T47D (cell line): Measurements from ENCODE around the gene TIMP3.
A peak's percentile ranks its signal among the peaks of the same experiment; 100 is the strongest.

Source experiments
- DNase-seq, 2 experiments: peaks; one replicate each; pipeline versions ENCODE4 v3.0.0 to v3.0.0-alpha.2; 2011 to 2012; ENCODE audit warnings: low read depth in 1 of 2, low spot score in 1 of 2
- JUND ChIP-seq: IDR thresholded peaks from 2 replicates; pipeline ENCODE4 v1.6.1; 2012; ENCODE audit warnings: low read depth
- in situ Hi-C: cut with HindIII; loops from 2 replicates; pipeline ENCODE4 v1.10.0; 2016; ENCODE audit warnings: low sequenced_read_pairs, low pct_unique_long_range_greater_than_20kb

Gene TIMP3

DNA sequence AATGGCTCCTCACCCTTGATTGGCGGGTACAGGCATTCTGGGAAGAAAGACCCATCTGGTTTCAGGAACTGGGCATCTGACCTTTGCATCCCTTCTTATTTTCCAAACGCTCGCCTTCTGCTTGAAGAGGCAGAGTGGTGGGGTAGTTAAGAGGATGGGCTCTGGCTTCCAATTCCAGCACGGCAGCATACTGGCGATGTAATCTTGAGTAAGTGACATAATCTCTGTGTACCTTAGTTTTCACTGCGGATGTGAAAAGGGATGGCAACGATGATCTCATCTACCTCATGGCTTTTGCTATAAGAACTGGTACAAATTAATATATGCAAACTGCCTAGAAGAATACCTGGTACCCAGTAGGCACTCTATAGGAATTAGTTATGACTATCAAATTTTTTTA lies 10.0 kb upstream of the TIMP3 start:
- in situ Hi-C loops = no loop called here
- DNase-seq = no peak
- no peak for TF ChIP-seq JUND

DNA sequence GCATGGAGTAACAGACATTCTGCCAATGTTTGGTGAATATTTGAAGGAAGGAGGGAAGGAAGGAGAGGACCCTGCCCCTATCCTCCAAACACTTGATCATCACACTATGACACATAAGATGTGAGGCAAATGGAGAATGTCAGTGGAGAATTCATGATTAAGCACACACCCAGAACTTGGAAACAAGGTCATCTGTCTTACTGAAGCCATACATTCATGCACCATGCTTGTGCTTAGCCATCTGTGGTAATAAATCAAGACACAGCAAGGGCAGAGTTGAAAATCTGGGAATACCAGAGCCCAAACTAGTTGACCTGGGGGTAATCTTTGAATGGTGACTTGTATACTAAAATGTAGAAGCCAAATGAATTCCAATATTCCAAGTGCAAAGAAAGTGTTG lies 7.9 kb upstream of the TIMP3 start:
- TF ChIP-seq JUND = no peak
- no peak for DNase-seq
- in situ Hi-C loops = no loop called here

DNA sequence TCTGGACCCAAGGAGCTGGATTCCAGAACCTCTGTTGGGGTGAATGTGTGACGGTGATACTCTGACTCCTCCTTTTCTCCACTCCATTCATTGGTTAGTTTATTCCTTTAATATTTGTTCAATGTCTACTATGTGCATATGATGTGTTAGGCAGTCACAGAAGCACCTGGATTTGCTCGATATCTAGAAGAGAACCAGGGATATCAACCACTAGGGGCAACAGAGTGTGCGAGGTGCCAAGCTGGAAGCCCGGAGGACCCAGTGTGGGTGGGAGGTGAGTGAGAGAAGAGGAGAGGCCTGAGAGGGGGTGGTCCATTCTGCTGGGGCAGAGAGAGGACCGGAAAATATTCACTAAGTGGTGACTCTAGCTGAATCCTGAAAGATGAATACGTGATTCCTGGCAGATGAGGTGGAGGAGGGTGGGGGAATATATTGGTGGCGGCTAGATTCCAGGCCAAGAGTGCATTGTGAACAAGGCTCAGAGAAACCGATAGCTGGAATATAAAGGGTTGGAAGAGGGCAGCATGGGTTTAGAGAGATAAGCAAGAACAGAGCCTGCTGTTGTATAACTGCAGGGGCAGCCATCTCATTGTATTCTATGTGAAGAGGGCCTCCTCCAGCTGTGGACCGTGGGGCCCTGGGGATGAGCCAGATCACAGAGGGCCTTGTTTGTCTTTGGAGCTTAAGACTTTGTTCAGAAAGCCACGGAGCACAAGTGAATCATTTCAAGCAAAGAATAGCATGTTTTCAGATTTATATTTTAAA lies 6.9 kb upstream of the TIMP3 start:
- DNase-seq = no peak
- in situ Hi-C loops = no loop called here
- no peak for TF ChIP-seq JUND

DNA sequence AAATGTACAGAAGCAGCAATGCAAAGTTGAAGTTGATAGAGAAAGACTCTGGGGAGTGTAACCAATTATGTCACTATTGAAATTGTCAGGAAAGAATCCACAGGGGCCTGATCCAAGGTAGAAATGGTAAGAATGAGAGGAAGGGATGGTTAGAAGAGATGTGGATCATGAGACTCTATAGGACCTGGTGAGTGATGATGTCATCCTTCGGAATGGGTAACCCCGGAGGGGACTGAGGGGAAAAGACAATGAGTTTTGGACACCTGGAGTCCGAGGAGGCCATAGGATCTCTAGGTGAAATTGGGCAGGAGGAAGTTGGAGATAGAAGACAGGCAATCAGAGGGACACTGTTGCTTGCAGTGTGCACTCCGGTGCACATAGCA lies 6.3 kb upstream of the TIMP3 start:
- TF ChIP-seq JUND = no peak
- in situ Hi-C loops = no loop called here
- DNase-seq = no peak

DNA sequence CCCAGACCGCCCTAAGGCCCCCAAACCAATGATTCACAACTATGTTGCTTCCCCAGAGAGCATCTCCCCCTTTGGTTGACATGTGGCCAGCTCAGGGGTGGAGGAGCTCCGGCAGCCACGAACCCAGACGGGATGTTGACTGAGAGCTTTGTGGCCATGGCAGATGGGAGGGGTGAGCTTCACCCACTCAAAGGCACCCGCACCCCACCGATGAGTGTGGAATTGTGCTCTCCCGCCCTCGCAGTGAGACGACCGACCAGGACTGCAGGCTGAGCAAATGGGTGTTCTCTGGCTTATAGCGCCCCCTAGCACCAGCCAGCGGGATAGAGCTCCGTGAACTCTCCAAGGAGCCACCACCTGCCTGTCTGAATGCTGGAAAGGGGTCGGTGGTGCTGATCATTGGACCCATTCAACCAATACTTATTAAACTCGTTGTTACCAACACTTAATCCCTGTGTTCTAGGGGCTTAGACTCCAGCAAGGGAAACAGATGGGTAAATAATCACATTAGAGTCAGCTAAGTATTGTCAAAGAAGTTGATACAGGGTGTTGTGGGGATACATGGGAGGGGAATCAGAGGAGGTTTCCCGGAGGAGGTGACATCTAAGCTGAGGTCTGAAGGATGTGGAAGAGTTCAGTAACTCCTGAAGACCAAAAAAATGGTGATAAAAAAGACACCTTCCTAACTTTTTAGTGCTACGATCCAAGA lies 4.5 kb upstream of the TIMP3 start:
- no peak for TF ChIP-seq JUND
- peak; percentile 49 to 60 for DNase-seq
- in situ Hi-C loops = no loop called here

DNA sequence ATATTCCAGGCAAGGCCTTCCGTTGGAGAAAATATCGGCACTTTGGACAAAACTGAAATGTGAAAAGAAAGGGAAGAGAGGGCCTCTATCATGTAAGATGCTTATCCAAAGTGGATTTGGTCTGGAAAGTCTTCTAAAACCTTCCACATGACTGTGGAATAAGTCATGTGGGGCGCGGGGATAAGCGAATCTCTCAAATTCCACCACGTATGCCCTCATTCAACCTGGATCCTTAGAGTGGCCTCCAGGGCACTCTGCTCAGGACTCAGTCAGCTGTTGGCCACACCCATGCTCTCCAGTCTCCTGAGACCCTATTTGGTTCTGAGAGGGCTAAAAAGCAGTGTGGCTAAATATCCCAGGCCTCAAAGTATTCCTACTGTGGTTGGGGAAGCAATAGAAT lies 2.0 kb upstream of the TIMP3 start:
- DNase-seq = no peak
- TF ChIP-seq JUND = no peak
- in situ Hi-C loops = no loop called here

DNA sequence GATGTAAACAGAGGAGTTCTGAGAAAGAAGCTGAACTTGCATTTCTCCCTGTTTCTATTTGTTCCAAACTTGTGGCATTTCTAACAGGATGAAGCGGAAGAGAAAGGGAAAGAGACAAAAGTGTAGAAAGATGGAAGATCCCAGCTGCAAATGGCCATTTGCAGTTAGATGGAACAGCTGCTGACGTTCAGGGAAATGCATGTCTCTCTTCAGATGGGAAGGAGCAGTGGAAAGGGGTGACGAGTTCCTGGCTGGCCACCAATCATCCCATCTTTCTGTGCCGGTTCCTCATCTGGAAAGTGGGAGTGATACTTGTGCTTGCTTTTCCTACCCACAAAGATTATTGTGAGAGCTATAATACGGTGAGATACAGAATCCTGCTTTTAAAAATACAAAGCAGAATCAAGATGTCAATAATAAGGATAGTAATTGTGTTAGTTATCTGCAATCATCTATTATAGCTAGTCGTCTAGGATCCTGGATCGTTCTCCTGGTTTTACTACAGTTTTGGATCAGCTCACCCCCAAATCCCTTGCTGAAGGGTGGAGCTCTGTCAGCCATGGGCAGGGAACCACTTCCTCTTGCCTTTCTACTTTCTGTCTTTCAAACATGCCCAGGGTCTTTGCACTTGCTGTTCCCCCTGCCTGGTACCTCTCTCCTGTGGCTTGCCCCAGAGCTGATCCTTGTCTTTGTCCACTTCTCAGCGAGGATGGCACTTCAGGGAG lies 1.2 kb upstream of the TIMP3 start:
- no peak for DNase-seq
- TF ChIP-seq JUND = no peak
- in situ Hi-C loops = no loop called here

DNA sequence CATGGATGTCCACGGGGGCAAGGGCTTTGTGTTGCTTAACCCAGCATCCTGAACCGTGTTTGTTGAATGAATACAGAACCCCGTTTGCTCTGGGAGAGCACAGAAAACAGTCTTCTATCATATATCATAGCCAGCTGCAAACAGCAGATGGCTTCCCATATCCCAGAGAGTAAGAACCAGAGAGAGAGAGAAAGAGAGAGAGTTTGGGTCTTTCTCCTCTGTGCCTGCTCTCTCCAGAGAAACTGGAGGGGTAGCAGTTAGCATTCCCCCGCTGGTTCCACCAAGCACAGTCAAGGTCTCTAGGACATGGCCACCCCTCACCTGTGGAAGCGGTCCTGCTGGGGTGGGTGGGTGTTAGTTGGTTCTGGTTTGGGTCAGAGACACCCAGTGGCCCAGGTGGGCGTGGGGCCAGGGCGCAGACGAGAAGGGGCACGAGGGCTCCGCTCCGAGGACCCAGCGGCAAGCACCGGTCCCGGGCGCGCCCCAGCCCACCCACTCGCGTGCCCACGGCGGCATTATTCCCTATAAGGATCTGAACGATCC lies 440 bp upstream of the TIMP3 start:
- in situ Hi-C loops = no loop called here
- DNase-seq = no peak
- no peak for TF ChIP-seq JUND

DNA sequence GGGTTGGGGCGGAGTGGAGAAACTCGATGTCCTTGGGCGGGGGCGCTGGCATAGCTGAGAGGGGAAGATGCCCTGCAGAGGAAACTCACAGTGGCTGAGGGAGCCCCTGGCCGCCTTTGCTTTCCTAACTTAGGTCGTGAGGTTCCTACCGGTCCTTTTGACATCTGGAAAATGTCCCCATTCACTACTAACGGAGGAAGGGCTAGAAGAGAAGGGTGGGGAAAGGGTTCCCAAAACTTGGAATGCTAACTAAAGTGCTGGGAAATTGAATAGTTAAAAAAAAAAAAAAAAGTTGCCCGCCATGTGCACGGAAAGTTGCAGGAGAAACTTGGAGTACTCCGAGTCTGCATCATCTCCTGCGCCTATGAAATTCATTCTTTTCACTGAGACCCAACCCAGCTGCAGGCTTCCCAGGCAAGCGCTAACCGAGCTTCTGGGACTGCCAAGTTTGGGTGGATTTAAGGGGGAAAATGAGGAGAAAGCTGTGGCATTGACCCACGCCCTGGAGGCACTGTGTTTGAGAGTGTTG lies 796 bp downstream of the TIMP3 start:
- no peak for TF ChIP-seq JUND
- in situ Hi-C loops = no loop called here
- no peak for DNase-seq

DNA sequence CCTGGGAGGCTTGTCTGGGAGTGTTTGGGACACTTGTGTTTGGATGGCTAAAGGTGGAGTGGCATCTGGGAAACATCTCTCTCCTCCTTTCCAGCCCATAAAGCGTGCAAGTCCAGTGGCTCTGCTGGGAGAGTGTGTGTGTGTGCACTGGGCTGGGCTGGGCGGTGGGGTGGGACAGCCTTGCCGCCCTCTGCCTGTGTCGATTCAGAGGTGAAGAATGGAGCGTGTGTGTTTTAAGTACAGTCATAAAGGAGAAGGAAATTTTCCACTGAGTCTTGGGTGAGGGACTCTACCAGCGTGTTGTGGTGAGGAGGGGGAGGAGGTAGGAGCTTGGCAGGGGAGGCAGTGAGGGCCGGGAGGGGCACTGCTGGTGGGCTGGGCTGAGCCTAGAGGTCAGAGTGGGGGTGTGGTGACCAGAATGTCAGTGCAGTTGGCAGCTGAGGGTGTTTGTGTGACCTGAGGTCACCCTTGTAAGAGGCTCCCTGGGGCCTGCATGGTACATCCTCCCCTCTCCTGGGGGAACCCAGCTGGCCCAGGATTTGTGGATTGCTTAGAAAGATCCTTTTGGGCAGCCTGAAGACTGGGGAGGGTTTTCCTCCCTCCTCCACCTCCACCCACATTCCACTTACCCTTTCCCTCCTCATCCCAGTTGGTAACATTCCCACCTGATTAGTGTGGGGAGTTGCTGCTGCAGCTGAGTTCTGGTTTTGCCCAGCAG lies 1.7 kb downstream of the TIMP3 start:
- no peak for DNase-seq
- in situ Hi-C loops = no loop called here
- no peak for TF ChIP-seq JUND

DNA sequence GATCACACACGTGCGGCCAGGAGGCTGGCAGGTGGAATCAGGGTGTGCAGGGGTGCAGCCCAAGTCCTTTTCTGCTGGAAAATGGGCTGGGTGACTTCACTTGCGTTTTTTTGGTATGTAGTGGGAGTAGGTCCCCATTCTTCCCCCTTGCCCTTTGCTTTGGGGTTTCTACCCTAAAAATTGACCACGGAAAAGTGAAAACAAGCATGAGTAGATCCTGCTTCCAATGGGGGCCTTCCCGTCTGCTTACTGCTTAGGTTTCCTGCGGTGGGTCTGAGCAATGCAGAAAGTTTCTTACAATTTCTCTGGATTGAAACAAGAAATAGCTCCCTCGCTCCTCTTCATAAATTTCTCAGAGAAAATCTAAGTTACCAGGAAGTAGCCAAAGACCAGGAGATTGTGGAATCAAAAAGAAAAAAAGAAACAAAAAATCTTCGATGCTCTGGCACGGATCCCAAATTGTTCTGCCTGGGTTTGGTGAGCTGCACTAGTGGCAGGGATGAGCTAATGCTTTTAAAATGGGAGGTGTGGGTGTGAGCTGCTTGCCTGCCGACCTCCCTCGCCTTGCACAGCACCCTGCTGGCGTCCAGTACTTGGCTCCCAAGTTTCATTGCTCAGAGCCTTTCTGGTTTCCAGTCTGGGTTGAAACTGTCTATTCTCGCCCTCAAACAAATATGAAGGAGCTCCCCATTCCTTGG lies 2.4 kb downstream of the TIMP3 start:
- no peak for DNase-seq
- in situ Hi-C loops = no loop called here
- TF ChIP-seq JUND = no peak
